Spleen (tissue), 11 donors: ENCODE measurements around the gene DYRK1A. TPM values are rescaled to one million over a fixed set of nuclear protein-coding genes. Genes with fewer than 3 reads are reported as not detected.
"Not testable (repeated sequence)": the region's sequence is repeated elsewhere in the genome, so short reads cannot be mapped to it uniquely, and the experiment has no call there.

Source experiments
- DNase-seq: peaks from one replicate; pipeline ENCODE4 v3.0.0-alpha.2; 2020
- H3K27ac ChIP-seq, 8 donors: fragments of 200-600 bp; sonication (generic) in 7 of 8; 1 replicate in 4 of 8; 2 replicates in 4 of 8; pipeline versions ENCODE4 v1.5.0 to v1.8.0; 2016 to 2021; ENCODE audit warnings: inconsistent platforms in 4 of 8, mild to moderate bottlenecking in 4 of 8, moderate library complexity in 1 of 8
- H3K27me3 ChIP-seq, 7 donors: fragments of 200-600 bp; sonication (generic) in 6 of 7; replicated peaks in 1 of 7; 1 replicate in 4 of 7; 2 replicates in 3 of 7; pipeline versions ENCODE4 v1.5.0 to v1.8.0; 2016 to 2021; ENCODE audit warnings: inconsistent platforms in 3 of 7, mild to moderate bottlenecking in 1 of 7
- H3K36me3 ChIP-seq, 6 donors: fragments of 200-600 bp; sonication (generic) in 5 of 6; 1 replicate in 4 of 6; 2 replicates in 2 of 6; pipeline versions ENCODE4 v1.5.0 to v1.8.0; 2016 to 2021; ENCODE audit warnings: inconsistent platforms in 2 of 6
- H3K4me1 ChIP-seq, 6 donors: fragments of 200-600 bp; sonication (generic) in 5 of 6; 1 replicate in 3 of 6; 2 replicates in 3 of 6; pipeline versions ENCODE4 v1.5.0 to v1.8.0; 2016 to 2021; ENCODE audit warnings: inconsistent platforms in 3 of 6
- H3K4me3 ChIP-seq, 8 donors: fragments of 200-600 bp; sonication (generic) in 7 of 8; 1 replicate in 4 of 8; 2 replicates in 4 of 8; pipeline versions ENCODE4 v1.5.0 to v1.8.0; 2016 to 2021; ENCODE audit warnings: inconsistent platforms in 4 of 8, mild to moderate bottlenecking in 4 of 8, moderate library complexity in 2 of 8
- H3K9me3 ChIP-seq, 8 donors: fragments of 200-600 bp; sonication (generic) in 7 of 8; 1 replicate in 4 of 8; 2 replicates in 4 of 8; pipeline versions ENCODE4 v1.5.0 to v1.8.0; 2016 to 2021; ENCODE audit warnings: inconsistent platforms in 4 of 8
- POLR2A ChIP-seq, 3 donors: fragments of 450-650 bp; IDR thresholded peaks; one replicate each; pipeline ENCODE4 v1.5.1; 2017; ENCODE audit warnings: antibody characterized with exemption in 3 of 3, mild to moderate bottlenecking in 1 of 3
- POLR2AphosphoS5 ChIP-seq, 3 donors: sonication (generic); formaldehyde crosslinking; IDR thresholded peaks; one replicate each; pipeline ENCODE4 v1.5.1; 2017; ENCODE audit warnings: antibody characterized with exemption in 3 of 3
- WGBS, 5 donors: extraction: QIAGEN DNeasy Blood & Tissue Kit in 3 of 5; methylation state at CpG; one replicate each; pipeline versions ENCODE4 v1.1.5 to v1.1.7; 2013 to 2018; 5-methylcytosine and 5-hydroxymethylcytosine counted together
- intact Hi-C: fragments of 100-400 bp; cut with DNase I; formaldehyde crosslinking; loops from one replicate; pipeline ENCODE4 v1.15.0; 2023; ENCODE audit warnings: low total_unique reads
- polyA plus RNA-seq, 3 donors: library from polyadenylated mRNA; stranded (reverse); fragments of 200-250 nt; gene quantifications; one replicate each; pipeline ENCODE4 v1.2.1, GENCODE V29; 2013
- total RNA-seq, 7 donors: library from RNA; depleted of rRNA in 3 of 7; stranded (reverse); fragments of >200 nt in 3 of 7; fragmentation: NEBNext Ultra II Directional in 4 of 7; extraction: Animal tissue kit (Norgen Biotek cat#: 25700) in 4 of 7; gene quantifications; one replicate each; pipeline versions ENCODE4 v1.1.0 to v1.2.1, GENCODE V29; 2016 to 2021
- TF ChIP-seq, protein P1 (sequence below), 11 experiments: fragments of 200-600 bp in 7 of 11; fragments of 450-650 bp in 4 of 11; sonication (generic) in 4 of 11; IDR thresholded peaks in 8 of 11; conservative IDR thresholded peaks in 3 of 11; 1 replicate in 7 of 11; 2 replicates in 4 of 11; pipeline versions ENCODE4 v1.4.0 to v1.8.0; 2016 to 2021; ENCODE audit warnings: antibody characterized with exemption in 11 of 11, inconsistent platforms in 4 of 11, mild to moderate bottlenecking in 1 of 11
- donor health status: healthy with polysubstance abuse.
- donor health status: DM: no; HTN: no; CAD: no; lungs with moderate emphysema.
- donor health status: DM: no; HTN: no; CAD: no.
- donor health status: Bipolar disorder and iron deficiency.
- donor health status: healthy.
- donor health status: DM: no; HTN: no; CAD: no.
- donor health status: DM: yes; HTN: yes; CAD: no.

The DYRK1A gene
- total and polyA plus RNA-seq, 10 donors, result 21.9 to 115 (median 95.1) TPM

- Histone ChIP-seq H3K27ac (no peak overlapping the region), H3K4me3 (no peak overlapping the region), H3K9me3 (no peaks in the 10 kb centered on the region), H3K4me1 (peaks cover 0 to 11% (median 0%) of the 10 kb centered on the region in 6 donors), H3K36me3 (peaks cover 0 to 24% (median 1%) of the 10 kb centered on the region in 6 donors), H3K27me3 (no peaks in the 10 kb centered on the region)
- intact Hi-C loops, result no loop called here
- DNase-seq, result no peak
- WGBS, 5 donors, result 87 to 93% (median 90%) methylated on average over 7 of the region's 7 CpGs
- TF ChIP-seq, protein P1, sequence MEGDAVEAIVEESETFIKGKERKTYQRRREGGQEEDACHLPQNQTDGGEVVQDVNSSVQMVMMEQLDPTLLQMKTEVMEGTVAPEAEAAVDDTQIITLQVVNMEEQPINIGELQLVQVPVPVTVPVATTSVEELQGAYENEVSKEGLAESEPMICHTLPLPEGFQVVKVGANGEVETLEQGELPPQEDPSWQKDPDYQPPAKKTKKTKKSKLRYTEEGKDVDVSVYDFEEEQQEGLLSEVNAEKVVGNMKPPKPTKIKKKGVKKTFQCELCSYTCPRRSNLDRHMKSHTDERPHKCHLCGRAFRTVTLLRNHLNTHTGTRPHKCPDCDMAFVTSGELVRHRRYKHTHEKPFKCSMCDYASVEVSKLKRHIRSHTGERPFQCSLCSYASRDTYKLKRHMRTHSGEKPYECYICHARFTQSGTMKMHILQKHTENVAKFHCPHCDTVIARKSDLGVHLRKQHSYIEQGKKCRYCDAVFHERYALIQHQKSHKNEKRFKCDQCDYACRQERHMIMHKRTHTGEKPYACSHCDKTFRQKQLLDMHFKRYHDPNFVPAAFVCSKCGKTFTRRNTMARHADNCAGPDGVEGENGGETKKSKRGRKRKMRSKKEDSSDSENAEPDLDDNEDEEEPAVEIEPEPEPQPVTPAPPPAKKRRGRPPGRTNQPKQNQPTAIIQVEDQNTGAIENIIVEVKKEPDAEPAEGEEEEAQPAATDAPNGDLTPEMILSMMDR (IDR thresholded peaks at IDR 0.05 in 8 of 11, conservative IDR thresholded peaks at IDR 0.05 in 3 of 11), result no peak
- TF ChIP-seq POLR2AphosphoS5 (IDR thresholded peaks at IDR 0.05) (peak in 1 of 3 donors; percentile 18), POLR2A (IDR thresholded peaks at IDR 0.05) (no peak)
Observed at GRCh38 chr21:37521658-37522057, 155.1 kb downstream of the DYRK1A start.

DNA sequence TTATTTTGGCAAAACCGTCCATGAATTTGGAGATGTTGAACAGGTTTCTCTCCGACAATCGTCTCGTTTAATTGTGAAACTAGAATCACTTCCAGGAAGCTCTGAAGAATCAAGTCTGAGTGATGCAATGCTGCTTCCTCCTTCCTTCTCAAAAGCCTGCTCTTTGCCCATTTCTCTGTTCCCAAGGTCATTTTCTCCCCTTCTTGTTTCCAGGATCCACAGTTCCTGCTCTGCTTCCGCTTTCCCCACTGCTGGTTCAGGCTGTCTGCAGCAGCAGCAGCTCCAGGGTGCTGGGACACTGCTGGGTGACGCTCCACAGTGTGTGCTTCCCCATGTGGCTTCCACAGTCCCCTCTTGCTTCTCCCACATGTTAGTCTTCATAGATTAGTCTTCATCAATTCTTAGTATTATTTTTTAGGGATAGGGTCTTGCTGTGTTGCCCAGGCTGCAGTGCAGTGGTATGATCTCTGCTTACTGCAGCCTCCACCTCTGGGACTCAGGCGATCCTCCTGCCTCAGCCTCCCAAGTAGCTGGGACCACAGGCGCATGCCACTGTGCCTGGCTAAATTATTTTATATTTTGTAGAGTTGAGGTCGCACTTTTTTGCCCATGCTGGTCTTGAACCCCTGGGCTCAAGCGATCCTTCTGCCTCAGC, 156.2 kb downstream of the DYRK1A start:
- Histone ChIP-seq H3K27me3 (no peaks in the 10 kb centered on the region), H3K9me3 (no peaks in the 10 kb centered on the region), H3K27ac (peak overlapping the region in 1 of 8 donors; percentile 0), H3K36me3 (peaks cover 0 to 13% (median 0%) of the 10 kb centered on the region in 6 donors), H3K4me3 (peak overlapping the region in 1 of 8 donors; percentile 24), H3K4me1 (peaks cover 0 to 11% (median 0%) of the 10 kb centered on the region in 6 donors)
- no peak for DNase-seq
- TF ChIP-seq, protein P1 (IDR thresholded peaks at IDR 0.05 in 8 of 11, conservative IDR thresholded peaks at IDR 0.05 in 3 of 11), result no peak
- peak in 1 of 3 donors; percentile 31 for TF ChIP-seq POLR2AphosphoS5 (IDR thresholded peaks at IDR 0.05)
- intact Hi-C loops, result no loop called here
- WGBS, 5 donors, result 71 to 88% (median 81%) methylated on average over 10 of the region's 10 CpGs

DNA sequence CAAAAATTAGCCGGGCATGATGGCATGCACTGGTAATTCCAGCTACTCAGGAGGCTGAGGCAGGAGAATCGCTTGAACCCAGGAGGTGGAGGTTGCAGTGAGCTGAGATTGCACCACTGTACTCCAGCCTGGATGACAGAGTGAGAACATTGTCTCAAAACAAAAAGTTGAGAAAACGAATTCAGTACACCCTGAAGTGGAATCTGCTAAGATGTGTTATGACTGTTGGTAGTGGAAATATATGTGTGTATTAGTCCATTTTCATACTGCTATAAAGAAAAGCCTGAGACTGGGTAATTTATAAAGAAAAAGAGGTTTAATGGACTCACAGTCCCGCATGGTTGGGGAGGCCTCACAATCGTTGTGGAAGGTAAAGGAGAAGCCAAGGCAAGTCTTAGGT, 158.4 kb downstream of the DYRK1A start:
- H3K27me3 ChIP-seq, DNase-seq, H3K27ac ChIP-seq, H3K9me3 ChIP-seq, H3K4me3 ChIP-seq, intact Hi-C loops, H3K36me3 ChIP-seq: not testable (repeated sequence)
- 88 to 97% (median 94%) methylated on average over 5 of the region's 5 CpGs for WGBS, 5 donors
- H3K4me1 ChIP-seq, result peaks cover 0 to 11% (median 0%) of the 10 kb centered on the region in 6 donors

DNA sequence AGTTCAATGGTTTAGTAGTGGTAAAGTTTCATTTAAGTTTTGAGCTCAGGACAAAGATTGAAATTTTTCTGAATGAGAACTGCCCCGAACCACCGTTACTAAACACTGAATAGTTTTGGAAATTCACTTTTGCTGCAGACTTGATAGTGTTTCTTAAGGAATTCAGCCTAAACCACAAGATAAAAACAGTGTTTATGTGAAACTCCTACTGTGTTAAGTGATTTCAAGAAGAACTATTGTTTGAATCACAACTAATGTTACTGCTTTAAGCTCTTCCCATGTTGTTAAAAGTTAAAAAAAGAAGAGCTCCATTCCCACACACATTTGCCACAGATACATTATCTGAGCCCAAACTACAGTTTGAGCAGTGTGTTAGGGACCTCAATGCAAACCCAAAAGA, 159.2 kb downstream of the DYRK1A start:
- intact Hi-C loops, result no loop called here

More for the DNA sequence above, 159.2 kb downstream of the DYRK1A start:
- Histone ChIP-seq H3K27me3 (peaks cover 0 to 12% (median 0%) of the 10 kb centered on the region in 7 donors), H3K36me3 (no peaks in the 10 kb centered on the region), H3K4me1 (peaks cover 0 to 12% (median 2%) of the 10 kb centered on the region in 6 donors), H3K4me3 (no peak overlapping the region), H3K9me3 (no peaks in the 10 kb centered on the region), H3K27ac (no peak overlapping the region)
- TF ChIP-seq, protein P1 (IDR thresholded peaks at IDR 0.05 in 8 of 11, conservative IDR thresholded peaks at IDR 0.05 in 3 of 11), result no peak
- TF ChIP-seq POLR2A (IDR thresholded peaks at IDR 0.05) (no peak), POLR2AphosphoS5 (IDR thresholded peaks at IDR 0.05) (no peak)
- WGBS, 5 donors, result 90 to 99% (median 95%) methylated on average over 2 of the region's 2 CpGs
- DNase-seq, result no peak
